ENCODE data around the gene C1orf226.
"Not testable (repeated sequence)": the region's sequence is repeated elsewhere in the genome, so short reads cannot be mapped to it uniquely, and the experiment has no call there.

C1orf226 gene

GRCh38 chr1:162381383-162381782, at the start of gene C1orf226:
TSS of gene C1orf226 (plus strand) at chr1:162381728. CDS start at chr1:162381902, 174 bp downstream.
- DNase-seq (ENCODE audit: low read depth), result no peak

- no peak for DNase-seq (ENCODE audit: low read depth)
Measured at GRCh38 chr1:162333991-162334390, 47.5 kb upstream of the C1orf226 start.

- DNase-seq (ENCODE audit: low read depth), result no peak
Measured at GRCh38 chr1:162335126-162335525, 46.4 kb upstream of the C1orf226 start.

- no peak for DNase-seq (ENCODE audit: low read depth)
Measured at GRCh38 chr1:162336621-162337285, 44.8 kb upstream of the C1orf226 start.

GRCh38 chr1:162342452-162342983, 39.0 kb upstream of the C1orf226 start:
- DNase-seq (ENCODE audit: low read depth), result no peak

GRCh38 chr1:162343470-162343869, 38.1 kb upstream of the C1orf226 start:
- no peak for DNase-seq (ENCODE audit: low read depth)

GRCh38 chr1:162347281-162347680, 34.2 kb upstream of the C1orf226 start:
- DNase-seq (ENCODE audit: low read depth), result no peak

- DNase-seq (ENCODE audit: low read depth), result no peak
Measured at GRCh38 chr1:162349635-162350330, 31.7 kb upstream of the C1orf226 start.

GRCh38 chr1:162351246-162351842, 30.2 kb upstream of the C1orf226 start:
- DNase-seq (ENCODE audit: low read depth), result no peak

GRCh38 chr1:162351874-162352273, 29.7 kb upstream of the C1orf226 start:
- DNase-seq (ENCODE audit: low read depth), result not testable (repeated sequence)

- DNase-seq (ENCODE audit: low read depth), result no peak
Measured at GRCh38 chr1:162353078-162353477, 28.4 kb upstream of the C1orf226 start.

- no peak for DNase-seq (ENCODE audit: low read depth)
Measured at GRCh38 chr1:162353702-162354101, 27.8 kb upstream of the C1orf226 start.

- no peak for DNase-seq (ENCODE audit: low read depth)
Measured at GRCh38 chr1:162357681-162358266, 23.8 kb upstream of the C1orf226 start.

- DNase-seq (ENCODE audit: low read depth), result no peak
Measured at GRCh38 chr1:162358928-162359327, 22.6 kb upstream of the C1orf226 start.

- DNase-seq (ENCODE audit: low read depth), result no peak
Measured at GRCh38 chr1:162359523-162360236, 21.8 kb upstream of the C1orf226 start.

GRCh38 chr1:162360237-162360873, 21.2 kb upstream of the C1orf226 start:
- no peak for DNase-seq (ENCODE audit: low read depth)

- no peak for DNase-seq (ENCODE audit: low read depth)
Measured at GRCh38 chr1:162360874-162361260, 20.7 kb upstream of the C1orf226 start.

GRCh38 chr1:162361349-162361748, 20.2 kb upstream of the C1orf226 start:
- no peak for DNase-seq (ENCODE audit: low read depth)

GRCh38 chr1:162363823-162364222, 17.7 kb upstream of the C1orf226 start:
- no peak for DNase-seq (ENCODE audit: low read depth)

- DNase-seq (ENCODE audit: low read depth), result no peak
Measured at GRCh38 chr1:162364498-162364897, 17.0 kb upstream of the C1orf226 start.

- no peak for DNase-seq (ENCODE audit: low read depth)
Measured at GRCh38 chr1:162365284-162366020, 16.1 kb upstream of the C1orf226 start.
